Activated CD4-positive, alpha-beta T cell treated with anti-CD3 and anti-CD28 coated beads, Interleukin-2, amount 10 ng/mL, durations not matched to agents 24 days and 14 days (primary cell): ENCODE measurements around the gene CCT8L2. TPM values are rescaled to one million over a fixed set of nuclear protein-coding genes. Genes with fewer than 3 reads are reported as not detected.
"Not testable (repeated sequence)": the region's sequence is repeated elsewhere in the genome, so short reads cannot be mapped to it uniquely, and the experiment has no call there.

ENCODE experiments used
- DNase-seq: peaks from one replicate; pipeline ENCODE4 v3.0.0; 2022
- H3K27ac Mint-ChIP-seq: one replicate; pipeline ENCODE4 v1.8.0; 2022; ENCODE audit warnings: mild to moderate bottlenecking, mixed read lengths
- H3K27me3 Mint-ChIP-seq: one replicate; pipeline ENCODE4 v1.8.0; 2022; ENCODE audit warnings: mixed read lengths
- H3K36me3 Mint-ChIP-seq: one replicate; pipeline ENCODE4 v1.8.0; 2022; ENCODE audit warnings: low read depth, mild to moderate bottlenecking, mixed read lengths
- H3K4me1 Mint-ChIP-seq: one replicate; pipeline ENCODE4 v1.8.0; 2021; ENCODE audit warnings: mixed read lengths
- H3K4me3 Mint-ChIP-seq: one replicate; pipeline ENCODE4 v1.8.0; 2022; ENCODE audit warnings: mild to moderate bottlenecking, moderate library complexity, mixed read lengths
- H3K9me3 Mint-ChIP-seq: one replicate; pipeline ENCODE4 v1.8.0; 2021; ENCODE audit warnings: mixed read lengths
- intact Hi-C: fragments of 100-400 bp; cut with micrococcal nuclease; formaldehyde crosslinking; loops from one replicate; pipeline ENCODE4 v1.15.1; 2023
- total RNA-seq: library from RNA; stranded (reverse); gene quantifications from 2 replicates; pipeline ENCODE4 v1.2.3, GENCODE V29; 2022

CCT8L2 gene
- total RNA-seq, 1 donor from 2014 or later = not detected

DNA sequence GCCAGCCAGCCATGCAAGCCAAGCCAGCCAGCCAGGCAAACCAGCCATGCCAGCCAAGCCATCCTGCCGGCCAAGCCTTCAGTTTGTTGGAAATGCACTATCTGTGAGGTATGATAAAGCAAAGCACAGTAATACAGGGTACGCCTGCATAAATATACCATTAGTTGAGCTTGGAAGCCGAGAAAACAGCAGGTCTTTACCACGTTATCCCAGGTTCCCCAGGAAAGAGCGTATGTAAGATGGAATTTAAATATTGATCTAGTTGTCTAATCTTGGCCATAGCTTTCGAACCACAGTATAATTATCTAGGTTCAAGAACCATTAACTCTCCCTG lies 24.2 kb downstream of the CCT8L2 start:
- no peaks in the 10 kb centered on the region for H3K27me3 Mint-ChIP-seq
- H3K27ac Mint-ChIP-seq = no peak overlapping the region
- no peaks in the 10 kb centered on the region for H3K4me1 Mint-ChIP-seq
- no peaks in the 10 kb centered on the region for H3K9me3 Mint-ChIP-seq
- no peak overlapping the region for H3K4me3 Mint-ChIP-seq
- intact Hi-C loops = no loop called here
- H3K36me3 Mint-ChIP-seq = no peaks in the 10 kb centered on the region
- no peak for DNase-seq

DNA sequence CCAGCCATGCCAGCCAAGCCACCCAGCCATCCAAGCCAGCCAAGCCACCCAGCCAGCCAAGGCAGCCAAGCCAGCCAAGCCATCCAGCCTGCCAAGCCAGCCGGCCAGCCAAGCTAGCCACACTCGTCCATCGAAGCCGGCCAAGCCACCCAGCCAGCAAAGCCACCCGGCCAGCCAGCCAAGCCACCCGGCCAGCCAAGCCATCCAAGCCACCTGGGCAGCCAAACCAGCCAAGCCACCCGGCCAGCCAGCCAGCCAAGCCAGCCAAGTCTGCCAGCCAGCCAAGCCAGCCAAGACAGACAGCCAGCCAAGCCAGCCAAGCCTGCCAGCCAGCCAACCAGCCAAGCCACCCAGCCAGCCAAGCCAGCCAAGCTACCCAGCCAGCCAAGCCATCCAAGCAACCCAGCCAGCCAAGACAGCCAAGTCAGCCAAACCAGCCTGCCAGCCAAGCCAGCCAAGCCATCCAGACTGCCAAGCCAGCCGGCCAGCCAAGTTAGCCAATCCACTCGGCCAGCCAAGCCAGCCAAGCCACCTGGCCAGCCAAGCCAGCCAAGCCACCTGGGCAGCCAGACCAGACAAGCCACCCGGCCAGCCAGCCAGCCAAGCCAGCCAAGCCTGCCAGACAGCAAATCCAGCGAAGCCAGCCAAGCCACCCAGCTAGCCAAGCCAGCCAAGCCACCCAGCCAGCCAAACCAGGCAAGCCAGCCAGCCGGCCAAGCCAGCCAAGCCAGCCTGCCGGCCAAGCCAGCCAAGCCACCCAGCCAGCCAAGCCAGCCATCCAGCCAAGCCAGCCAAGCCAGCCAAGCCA lies 24.8 kb downstream of the CCT8L2 start:
- H3K4me3 Mint-ChIP-seq, intact Hi-C loops: not testable (repeated sequence)

DNA sequence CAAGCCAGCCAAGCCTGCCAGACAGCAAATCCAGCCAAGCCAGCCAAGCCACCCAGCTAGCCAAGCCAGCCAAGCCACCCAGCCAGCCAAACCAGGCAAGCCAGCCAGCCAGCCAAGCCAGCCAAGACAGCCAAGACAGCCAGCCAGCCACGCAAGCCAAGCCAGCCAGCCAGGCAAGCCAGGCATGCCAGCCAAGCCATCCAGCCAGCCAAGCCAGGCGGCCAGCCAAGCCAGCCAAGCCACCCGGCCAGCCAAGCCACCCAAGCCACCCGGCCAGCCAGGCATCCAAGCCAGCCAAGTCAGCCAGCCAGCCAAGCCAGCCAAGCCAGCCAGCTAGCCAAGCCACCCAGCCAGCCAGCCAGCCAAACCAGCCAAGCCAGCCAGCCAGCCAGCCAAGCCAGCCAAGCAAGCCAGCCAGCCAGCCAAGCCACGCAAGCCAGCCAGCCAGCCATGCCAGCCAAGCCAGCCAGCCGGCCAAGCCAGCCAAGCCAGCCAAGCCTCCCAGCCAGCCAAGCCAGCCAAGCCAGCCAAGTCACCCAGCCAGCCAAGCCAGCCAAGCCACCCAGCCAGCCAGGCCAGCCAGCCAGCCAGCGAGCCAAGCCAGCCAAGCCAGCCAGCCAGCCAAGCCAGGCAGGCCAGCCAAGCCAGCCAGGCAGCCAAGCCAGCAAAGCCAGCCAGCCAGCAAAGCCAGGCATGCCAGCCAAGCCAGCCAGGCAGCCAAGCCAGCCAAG lies 26.0 kb downstream of the CCT8L2 start:
- H3K9me3 Mint-ChIP-seq, H3K4me3 Mint-ChIP-seq, H3K4me1 Mint-ChIP-seq, H3K27ac Mint-ChIP-seq, H3K36me3 Mint-ChIP-seq, intact Hi-C loops, H3K27me3 Mint-ChIP-seq: not testable (repeated sequence)
- peak; percentile 30 for DNase-seq

More for the DNA sequence above, 24.8 kb downstream of the CCT8L2 start:
- H3K36me3 Mint-ChIP-seq, H3K27me3 Mint-ChIP-seq, H3K27ac Mint-ChIP-seq, DNase-seq, H3K4me1 Mint-ChIP-seq, H3K9me3 Mint-ChIP-seq: not testable (repeated sequence)

DNA sequence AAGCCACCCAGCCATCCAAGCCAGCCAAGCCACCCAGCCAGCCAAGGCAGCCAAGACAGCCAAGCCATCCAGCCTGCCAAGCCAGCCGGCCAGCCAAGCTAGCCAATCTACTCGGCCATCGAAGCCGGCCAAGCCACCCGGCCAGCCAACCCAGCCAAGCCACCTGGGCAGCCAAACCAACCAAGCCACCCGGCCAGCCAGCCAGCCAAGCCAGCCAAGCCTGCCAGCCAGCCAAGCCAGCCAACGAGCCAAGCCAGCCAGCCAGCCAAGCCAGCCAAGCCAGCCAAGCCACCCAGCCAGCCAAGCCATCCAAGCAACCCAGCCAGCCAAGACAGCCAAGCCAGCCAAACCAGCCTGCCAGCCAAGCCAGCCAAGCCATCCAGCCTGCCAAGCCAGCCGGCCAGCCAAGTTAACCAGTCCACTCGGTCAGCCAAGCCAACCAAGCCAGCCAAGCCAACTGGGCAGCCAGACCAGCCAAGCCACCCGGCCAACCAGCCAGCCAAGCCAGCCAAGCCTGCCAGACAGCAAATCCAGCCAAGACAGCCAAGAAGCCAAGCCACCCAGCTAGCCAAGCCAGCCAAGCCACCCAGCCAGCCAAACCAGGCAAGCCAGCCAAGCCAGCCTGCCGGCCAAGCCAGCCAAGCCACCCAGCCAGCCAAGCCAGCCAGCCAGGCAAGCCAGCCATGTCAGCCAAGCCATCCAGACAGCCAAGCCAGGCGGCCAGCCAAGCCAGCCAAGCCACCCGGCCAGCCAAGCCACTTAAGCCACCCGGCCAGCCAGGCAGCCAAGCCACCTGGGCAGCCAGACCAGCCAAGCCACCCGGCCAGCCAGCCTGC lies 26.8 kb downstream of the CCT8L2 start:
- H3K36me3 Mint-ChIP-seq, H3K4me3 Mint-ChIP-seq, H3K27me3 Mint-ChIP-seq, H3K9me3 Mint-ChIP-seq, intact Hi-C loops, H3K27ac Mint-ChIP-seq, H3K4me1 Mint-ChIP-seq: not testable (repeated sequence)
- peak; percentile 30 for DNase-seq

DNA sequence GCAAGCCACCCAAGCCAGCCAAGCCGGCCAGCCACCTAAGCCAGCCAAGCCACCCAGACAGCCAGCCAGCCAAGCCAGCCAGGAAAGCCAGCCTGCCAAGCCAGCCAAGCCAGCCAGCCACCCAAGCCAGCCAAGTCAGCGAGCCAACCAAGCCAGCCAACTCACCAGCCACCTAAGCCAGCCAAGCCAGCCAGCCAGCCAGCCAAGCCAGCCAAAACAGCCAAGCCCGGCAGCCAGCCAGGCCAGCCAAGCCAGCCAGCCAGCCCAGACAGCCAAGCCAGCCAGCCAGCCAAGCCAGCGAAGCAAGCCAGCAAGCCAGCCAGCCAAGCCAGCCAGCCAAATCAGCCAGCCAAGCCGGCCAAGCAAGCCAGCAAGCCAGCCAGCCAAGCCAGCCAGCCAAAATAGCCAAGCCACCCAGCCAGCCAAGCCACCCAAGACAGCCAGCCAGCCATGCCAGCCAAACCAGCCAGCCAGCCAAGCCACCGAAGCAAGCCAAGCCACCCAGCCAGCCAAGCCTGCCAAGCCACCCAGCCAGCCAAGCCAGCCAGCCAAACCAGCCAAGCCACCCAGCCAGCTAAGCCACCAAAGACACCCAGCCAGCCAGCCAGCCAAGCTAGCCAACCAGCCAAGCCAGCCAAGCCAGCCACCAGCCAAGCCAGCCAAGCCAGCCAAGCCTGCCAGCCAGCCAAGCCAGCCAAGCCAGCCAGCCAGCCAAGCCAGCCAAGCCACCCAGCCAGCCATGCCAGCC lies 27.6 kb downstream of the CCT8L2 start:
- H3K9me3 Mint-ChIP-seq, H3K4me1 Mint-ChIP-seq, intact Hi-C loops, H3K27me3 Mint-ChIP-seq, H3K4me3 Mint-ChIP-seq, H3K36me3 Mint-ChIP-seq, H3K27ac Mint-ChIP-seq: not testable (repeated sequence)
- DNase-seq = peak; percentile 33

DNA sequence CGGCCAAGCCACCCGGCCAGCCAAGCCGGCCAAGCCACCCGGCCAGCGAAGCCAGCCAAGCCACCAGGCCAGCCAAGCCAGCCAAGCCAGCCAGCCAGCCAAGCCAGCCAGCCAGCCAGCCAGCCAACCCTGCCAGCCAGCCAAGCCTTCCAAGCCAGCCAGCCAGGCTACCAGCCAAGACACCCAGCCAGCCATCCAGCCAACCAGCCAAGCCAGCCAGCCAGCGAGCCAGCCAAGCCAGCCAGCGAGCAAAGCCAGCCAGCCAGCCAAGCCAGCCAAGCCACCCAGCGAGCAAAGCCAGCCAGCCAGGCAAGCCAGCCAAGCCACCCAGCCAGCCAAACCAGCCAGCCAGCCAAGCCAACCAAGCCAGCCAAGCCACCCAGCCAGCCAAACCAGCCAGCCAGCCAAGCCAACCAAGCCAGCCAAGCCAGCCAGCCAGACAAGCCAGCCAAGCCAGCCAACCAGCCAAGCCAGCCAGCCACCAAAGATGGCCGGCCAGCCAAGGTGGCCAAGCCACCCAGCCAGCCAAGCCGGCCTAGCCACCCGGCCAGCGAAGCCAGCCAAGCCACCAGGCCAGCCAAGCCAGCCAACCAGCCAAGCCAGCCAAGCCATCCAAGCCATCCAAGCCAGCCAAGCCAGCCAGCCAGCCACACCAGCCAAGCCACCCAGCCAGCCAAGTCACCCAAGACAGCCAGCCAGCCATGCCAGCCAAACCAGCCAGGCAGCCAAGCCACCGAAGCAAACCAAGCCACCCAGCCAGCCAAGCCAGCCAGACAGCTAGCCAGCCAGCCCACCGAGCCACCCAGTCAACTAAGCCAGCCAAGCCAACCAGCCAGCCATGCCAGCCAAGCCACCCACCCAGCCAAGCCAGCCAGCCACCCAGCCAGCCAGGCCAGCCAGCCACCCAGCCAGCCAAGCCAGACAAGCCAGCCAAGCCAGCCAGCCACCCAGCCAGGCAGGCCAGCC lies 28.8 kb downstream of the CCT8L2 start:
- H3K27ac Mint-ChIP-seq = no peak overlapping the region
- intact Hi-C loops = no loop called here
- no peaks in the 10 kb centered on the region for H3K4me1 Mint-ChIP-seq
- H3K36me3 Mint-ChIP-seq = no peaks in the 10 kb centered on the region
- peak; percentile 34 for DNase-seq
- no peaks in the 10 kb centered on the region for H3K9me3 Mint-ChIP-seq
- H3K27me3 Mint-ChIP-seq = no peaks in the 10 kb centered on the region
- H3K4me3 Mint-ChIP-seq = no peak overlapping the region

DNA sequence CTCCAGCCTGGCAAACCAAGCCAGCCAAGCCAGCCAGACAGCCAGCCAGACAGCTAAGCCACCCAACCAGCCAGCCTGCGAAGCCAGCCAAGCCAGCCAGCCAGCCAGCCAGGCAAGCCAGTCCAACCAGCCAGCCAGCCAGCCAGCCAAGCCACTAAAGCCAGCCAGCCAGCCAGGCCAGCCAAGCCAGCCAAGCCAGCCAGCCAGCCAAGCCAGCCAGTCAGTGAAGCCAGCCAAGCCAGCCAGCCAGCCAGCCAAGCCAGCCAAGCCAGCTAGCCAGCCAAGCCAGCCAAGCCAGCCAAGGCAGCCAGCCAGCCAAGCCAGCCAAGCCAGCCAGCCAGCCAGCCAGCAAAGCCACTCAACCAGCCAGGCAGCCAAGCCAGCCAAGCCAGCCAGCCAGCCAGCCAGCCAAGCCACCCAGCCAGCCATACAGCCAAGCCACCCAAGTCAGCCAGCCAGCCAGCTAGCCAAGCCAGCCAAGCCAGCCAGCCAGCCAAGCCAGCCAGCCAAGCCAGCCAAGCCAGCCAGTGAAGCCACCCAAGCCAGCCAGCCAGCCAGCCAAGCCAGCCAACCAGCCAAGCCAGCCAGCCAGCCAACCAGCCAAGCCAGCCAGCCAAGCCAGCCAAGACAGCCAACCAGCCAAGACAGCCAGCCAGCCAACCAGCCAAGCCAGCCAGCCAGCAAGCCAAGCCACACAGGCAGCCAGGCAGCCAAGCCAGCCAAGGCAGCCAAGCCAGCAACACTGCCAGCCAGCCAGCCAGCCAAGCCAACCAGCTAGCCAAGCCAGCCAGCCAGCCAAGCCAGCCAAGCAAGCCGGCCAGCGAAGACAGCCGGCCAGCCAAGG lies 29.7 kb downstream of the CCT8L2 start:
- H3K27ac Mint-ChIP-seq = no peak overlapping the region
- H3K4me1 Mint-ChIP-seq = no peaks in the 10 kb centered on the region
- DNase-seq = peak; percentile 38
- H3K9me3 Mint-ChIP-seq = peaks cover under 1% of the 10 kb centered on the region
- H3K4me3 Mint-ChIP-seq = no peak overlapping the region
- no peaks in the 10 kb centered on the region for H3K27me3 Mint-ChIP-seq
- no peaks in the 10 kb centered on the region for H3K36me3 Mint-ChIP-seq
- intact Hi-C loops = no loop called here

DNA sequence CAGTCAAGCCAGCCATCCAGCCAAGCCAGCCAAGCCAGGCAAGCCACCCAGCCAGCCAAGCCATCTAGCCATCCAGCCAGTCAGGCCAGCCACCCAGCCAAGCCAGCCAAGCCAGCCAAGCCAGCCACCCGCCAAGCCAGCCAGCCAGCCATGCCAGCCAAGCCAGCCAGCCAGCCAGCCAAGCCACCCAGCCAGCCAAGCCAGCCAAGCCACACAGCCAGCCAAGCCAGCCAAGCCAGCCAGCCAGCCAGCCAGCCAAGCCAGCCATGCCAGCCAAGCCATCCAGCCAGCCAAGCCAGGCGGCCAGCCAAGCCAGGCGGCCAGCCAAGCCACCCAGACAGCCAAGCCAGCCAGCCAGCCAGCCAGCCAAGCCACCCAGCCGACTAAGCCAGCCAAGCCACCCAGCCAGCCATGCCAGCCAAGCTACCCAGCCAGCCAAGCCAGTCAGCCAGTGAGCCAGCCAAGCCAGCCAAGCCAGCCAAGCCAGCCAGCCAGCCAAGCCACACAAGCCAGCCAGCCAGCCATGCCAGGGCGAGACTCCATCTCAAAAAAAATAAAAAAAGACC lies 31.4 kb downstream of the CCT8L2 start:
- H3K27ac Mint-ChIP-seq, H3K27me3 Mint-ChIP-seq, H3K4me3 Mint-ChIP-seq, H3K36me3 Mint-ChIP-seq, H3K9me3 Mint-ChIP-seq, DNase-seq, H3K4me1 Mint-ChIP-seq, intact Hi-C loops: not testable (repeated sequence)

DNA sequence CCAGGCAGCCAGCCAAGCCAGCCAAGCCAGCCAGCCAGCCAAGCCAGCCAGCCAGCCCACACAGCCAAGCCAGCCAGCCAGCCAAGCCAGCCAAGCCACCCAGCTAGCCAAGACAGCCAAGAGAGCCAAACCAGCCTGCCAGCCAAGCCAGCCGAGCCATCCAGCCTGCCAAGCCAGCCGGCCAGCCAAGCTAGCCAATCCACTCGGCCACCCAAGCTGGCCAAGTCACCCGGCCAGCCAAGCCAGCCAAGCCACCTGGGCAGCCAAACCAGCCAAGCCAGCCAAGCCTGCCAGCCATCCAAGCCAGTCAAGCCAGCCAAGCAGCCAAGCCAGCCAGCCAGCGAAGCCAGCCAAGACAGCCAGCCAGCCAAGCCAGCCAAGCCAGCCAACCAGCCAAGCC lies 32.0 kb downstream of the CCT8L2 start:
- H3K27ac Mint-ChIP-seq, H3K27me3 Mint-ChIP-seq, H3K4me1 Mint-ChIP-seq, DNase-seq, H3K4me3 Mint-ChIP-seq, intact Hi-C loops, H3K36me3 Mint-ChIP-seq, H3K9me3 Mint-ChIP-seq: not testable (repeated sequence)

DNA sequence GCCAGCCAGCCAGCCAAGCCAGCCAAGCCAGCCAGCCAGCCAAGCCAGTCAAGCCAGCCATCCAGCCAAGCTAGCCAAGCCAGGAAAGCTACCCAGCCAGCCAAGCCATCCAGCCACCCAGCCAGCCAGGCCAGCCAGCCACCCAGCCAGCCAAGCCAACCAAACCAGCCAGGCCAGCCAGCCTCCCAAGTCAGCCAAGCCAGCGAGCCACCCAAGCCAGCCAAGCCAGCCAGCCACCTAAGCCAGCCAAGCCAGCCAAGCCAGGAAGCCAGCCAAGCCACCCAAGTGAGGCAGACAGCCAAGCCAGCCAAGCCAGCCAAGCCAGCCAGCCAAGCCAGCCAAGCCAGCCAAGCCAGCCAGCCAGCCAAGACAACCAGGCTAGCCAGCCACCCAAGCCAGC lies 32.6 kb downstream of the CCT8L2 start:
- H3K9me3 Mint-ChIP-seq, H3K27ac Mint-ChIP-seq, H3K4me1 Mint-ChIP-seq, intact Hi-C loops, DNase-seq, H3K36me3 Mint-ChIP-seq, H3K4me3 Mint-ChIP-seq, H3K27me3 Mint-ChIP-seq: not testable (repeated sequence)

DNA sequence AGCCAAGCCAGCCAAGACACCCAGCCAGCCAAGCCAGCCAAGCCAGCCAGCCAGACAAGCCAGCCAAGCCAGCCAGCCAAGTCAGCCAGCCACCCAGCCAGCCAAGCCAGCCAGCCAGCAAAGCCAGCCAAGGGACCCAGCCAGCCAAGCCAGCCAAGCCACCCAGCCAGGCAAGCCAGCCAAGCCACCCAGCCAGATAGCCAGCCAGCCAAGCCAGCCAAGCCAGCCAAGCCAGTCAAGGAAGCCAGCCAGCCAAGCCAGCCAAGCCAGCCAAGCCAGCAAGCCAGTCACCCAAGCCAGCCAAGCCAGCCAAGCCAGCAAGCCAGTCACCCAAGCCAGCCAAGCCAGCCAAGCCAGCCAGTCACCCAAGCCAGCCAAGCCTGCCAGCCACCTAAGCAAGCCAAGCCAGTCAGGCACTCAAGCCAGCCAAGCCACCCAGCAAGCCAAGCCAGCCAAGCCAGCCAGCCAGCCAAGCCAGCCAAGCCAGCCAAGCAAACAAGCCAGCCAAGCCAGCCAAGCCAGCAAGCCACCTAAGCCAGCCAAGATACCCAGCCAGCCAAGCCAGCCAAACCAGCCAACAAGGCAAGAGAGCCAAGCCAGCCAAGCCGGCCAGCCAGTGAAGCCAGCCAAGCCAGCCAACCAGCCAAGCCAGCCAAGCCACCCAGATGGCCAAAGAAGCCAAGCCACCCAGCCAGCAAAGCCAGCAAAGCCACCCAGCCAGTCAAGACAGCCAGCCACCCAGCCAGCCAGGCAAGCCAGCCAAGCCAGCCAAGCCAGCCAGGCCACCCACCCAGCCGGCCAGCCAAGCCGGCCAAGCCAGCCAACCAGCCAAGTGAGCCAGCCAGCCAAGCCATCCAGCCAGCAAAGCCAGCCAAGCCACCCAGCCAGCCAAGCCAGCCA lies 33.3 kb downstream of the CCT8L2 start:
- no peak overlapping the region for H3K27ac Mint-ChIP-seq
- no peak overlapping the region for H3K4me3 Mint-ChIP-seq
- intact Hi-C loops = no loop called here
- H3K36me3 Mint-ChIP-seq = no peaks in the 10 kb centered on the region
- no peaks in the 10 kb centered on the region for H3K4me1 Mint-ChIP-seq
- H3K9me3 Mint-ChIP-seq = peaks cover 6% of the 10 kb centered on the region
- no peak for DNase-seq
- H3K27me3 Mint-ChIP-seq = no peaks in the 10 kb centered on the region
